Measurements from ENCODE around the gene SDF2. TPM values are rescaled to one million over a fixed set of nuclear protein-coding genes. Genes with fewer than 3 reads are reported as not detected.

Gene SDF2
- total and polyA plus RNA-seq, 8 donors, result 57.3 to 74.6 (median 69.0) TPM

DNA sequence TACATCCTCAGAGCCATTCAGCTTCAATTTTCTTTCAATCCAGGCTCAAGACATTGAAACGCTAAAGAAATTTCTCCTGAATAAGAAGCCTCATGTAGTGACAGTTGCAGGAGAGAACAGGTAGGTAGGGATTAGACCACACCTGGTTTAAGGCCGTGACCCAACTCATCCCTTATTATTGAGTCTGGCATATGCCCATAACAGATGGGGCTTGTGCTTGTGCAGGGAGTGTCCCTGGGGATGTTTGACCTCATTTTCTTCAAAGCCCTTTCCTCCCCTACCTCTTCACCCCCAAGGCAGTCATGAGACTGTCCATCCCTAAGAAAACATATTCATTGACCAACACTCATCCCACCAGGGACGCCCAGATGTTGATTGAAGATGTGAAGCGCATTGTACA is 24.6 kb upstream of the SDF2 start:
- Histone ChIP-seq H3K4me3 (no peak overlapping the region), H3K9me3 (no peaks in the 10 kb centered on the region), H3K36me3 (peaks cover 0 to 100% of the 10 kb centered on the region in 2 donors), H3K4me1 (no peaks in the 10 kb centered on the region), H3K27me3 (no peaks in the 10 kb centered on the region), H3K27ac (no peak overlapping the region)
- intact Hi-C loops (cut with DNase I), result no loop called here
- ATAC-seq, result no peak
- TF ChIP-seq, protein P1, sequence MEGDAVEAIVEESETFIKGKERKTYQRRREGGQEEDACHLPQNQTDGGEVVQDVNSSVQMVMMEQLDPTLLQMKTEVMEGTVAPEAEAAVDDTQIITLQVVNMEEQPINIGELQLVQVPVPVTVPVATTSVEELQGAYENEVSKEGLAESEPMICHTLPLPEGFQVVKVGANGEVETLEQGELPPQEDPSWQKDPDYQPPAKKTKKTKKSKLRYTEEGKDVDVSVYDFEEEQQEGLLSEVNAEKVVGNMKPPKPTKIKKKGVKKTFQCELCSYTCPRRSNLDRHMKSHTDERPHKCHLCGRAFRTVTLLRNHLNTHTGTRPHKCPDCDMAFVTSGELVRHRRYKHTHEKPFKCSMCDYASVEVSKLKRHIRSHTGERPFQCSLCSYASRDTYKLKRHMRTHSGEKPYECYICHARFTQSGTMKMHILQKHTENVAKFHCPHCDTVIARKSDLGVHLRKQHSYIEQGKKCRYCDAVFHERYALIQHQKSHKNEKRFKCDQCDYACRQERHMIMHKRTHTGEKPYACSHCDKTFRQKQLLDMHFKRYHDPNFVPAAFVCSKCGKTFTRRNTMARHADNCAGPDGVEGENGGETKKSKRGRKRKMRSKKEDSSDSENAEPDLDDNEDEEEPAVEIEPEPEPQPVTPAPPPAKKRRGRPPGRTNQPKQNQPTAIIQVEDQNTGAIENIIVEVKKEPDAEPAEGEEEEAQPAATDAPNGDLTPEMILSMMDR (IDR thresholded peaks at IDR 0.05), result no peak
- no peak for DNase-seq

DNA sequence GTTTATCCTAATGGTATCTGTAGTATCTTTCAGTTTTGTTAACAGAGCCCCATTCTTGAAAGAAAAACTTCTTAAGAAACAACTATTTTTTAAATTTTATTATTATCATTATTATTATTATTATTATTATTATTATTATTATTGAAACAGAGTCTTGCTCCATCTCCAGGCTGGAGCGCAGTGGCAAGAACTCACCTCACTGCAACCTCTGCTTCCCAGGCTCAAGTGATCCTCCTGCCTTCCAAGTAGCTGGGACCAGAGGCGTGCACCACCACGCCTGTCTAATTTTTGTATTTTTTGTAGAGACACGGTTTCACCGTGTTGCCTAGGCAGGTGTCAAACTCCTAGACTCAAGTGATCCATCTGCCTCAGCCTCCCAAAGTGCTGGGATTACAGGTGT is 23.7 kb upstream of the SDF2 start:
- ATAC-seq (no peak), DNase-seq (no peak)
- no peak overlapping the region for H3K4me3 ChIP-seq
- intact Hi-C loops (cut with DNase I), result no loop called here
- peaks cover 0 to 100% of the 10 kb centered on the region in 2 donors for H3K36me3 ChIP-seq
- no peaks in the 10 kb centered on the region for H3K4me1 ChIP-seq
- no peaks in the 10 kb centered on the region for H3K27me3 ChIP-seq
- H3K9me3 ChIP-seq, result no peaks in the 10 kb centered on the region
- TF ChIP-seq, protein P1 (IDR thresholded peaks at IDR 0.05), result no peak
- H3K27ac ChIP-seq, result no peak overlapping the region

DNA sequence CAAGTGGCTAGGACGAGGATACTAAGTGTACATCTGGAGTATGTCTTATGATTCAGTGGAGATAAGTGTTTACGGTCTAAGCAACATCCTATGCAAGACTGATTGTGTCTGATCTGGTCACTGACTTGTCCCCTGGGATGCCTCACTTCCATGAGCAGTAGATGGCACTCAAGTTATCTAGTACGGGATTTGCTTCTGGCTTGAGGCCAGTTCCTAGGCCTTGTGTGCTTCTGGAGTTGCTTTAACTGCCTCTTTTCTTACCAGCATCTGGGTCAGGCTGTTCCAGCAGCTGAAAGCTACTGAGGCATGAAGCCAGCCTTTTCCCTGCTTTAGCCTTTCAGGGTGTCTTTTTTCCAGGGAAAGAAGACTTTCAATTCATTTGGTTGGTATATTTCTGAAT is 23.3 kb upstream of the SDF2 start:
- Histone ChIP-seq H3K4me3 (no peak overlapping the region), H3K9me3 (no peaks in the 10 kb centered on the region), H3K36me3 (peaks cover 0 to 100% of the 10 kb centered on the region in 2 donors), H3K4me1 (no peaks in the 10 kb centered on the region), H3K27me3 (no peaks in the 10 kb centered on the region), H3K27ac (no peak overlapping the region)
- DNase-seq (peak in 2 of 4 donors; percentile 53 to 79), ATAC-seq (no peak)
- TF ChIP-seq, protein P1 (IDR thresholded peaks at IDR 0.05), result no peak
- intact Hi-C loops (cut with DNase I), result no loop called here

DNA sequence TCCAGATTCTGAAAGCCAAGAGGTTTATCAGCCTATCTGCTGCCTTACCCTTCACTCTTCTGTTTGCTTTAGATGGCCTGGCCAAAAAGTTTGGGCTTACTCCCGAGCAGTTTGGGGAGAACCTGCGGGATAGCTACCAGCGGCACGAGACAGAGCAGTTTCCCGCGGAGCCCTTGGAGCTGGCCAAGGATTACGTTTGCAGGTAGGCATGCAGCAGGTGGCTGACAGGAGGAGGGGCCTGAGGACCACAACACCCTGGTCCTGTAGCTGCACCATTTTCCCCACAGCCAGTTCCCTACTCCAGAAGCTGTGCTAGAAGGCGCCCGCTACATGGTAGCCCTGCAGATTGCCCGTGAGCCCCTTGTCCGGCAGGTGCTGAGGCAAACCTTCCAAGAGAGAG is 20.9 kb upstream of the SDF2 start:
- TF ChIP-seq, protein P1 (IDR thresholded peaks at IDR 0.05), result no peak
- DNase-seq (no peak), ATAC-seq (no peak)
- H3K9me3 ChIP-seq, result no peaks in the 10 kb centered on the region
- no peaks in the 10 kb centered on the region for H3K4me1 ChIP-seq
- H3K27ac ChIP-seq, result no peak overlapping the region
- peaks cover 0 to 100% of the 10 kb centered on the region in 2 donors for H3K36me3 ChIP-seq
- H3K27me3 ChIP-seq, result no peaks in the 10 kb centered on the region
- no peak overlapping the region for H3K4me3 ChIP-seq
- intact Hi-C loops (cut with DNase I), result no loop called here

DNA sequence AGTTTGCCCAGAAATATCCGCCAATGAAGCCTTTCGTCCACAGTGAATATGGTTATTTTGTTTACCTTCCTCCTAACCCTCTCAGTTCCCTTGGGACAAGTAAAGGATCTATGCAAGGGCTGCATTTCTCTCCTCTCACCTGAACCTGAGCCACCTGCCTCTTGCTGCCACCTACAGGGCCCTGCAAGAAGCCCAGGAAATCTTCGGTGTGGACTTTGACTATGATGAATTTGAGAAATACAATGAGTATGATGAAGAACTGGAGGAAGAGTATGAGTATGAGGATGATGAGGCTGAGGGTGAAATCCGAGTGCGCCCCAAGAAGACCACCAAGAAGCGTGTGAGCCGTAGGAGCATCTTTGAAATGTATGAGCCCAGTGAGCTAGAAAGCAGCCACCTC is 14.3 kb upstream of the SDF2 start:
- Histone ChIP-seq H3K4me1 (no peaks in the 10 kb centered on the region), H3K4me3 (no peak overlapping the region), H3K27ac (no peak overlapping the region), H3K36me3 (peaks cover 8 to 100% of the 10 kb centered on the region in 2 donors), H3K27me3 (no peaks in the 10 kb centered on the region), H3K9me3 (no peaks in the 10 kb centered on the region)
- intact Hi-C loops (cut with DNase I), result no loop called here
- DNase-seq (no peak), ATAC-seq (peak; percentile 21)
- TF ChIP-seq, protein P1 (IDR thresholded peaks at IDR 0.05), result no peak

All from left lung (tissue), 10 donors.